ENCODE results near the gene FKBP6.
"Not testable (repeated sequence)": the region's sequence is repeated elsewhere in the genome, so short reads cannot be mapped to it uniquely, and the experiment has no call there.

The FKBP6 gene

DNA sequence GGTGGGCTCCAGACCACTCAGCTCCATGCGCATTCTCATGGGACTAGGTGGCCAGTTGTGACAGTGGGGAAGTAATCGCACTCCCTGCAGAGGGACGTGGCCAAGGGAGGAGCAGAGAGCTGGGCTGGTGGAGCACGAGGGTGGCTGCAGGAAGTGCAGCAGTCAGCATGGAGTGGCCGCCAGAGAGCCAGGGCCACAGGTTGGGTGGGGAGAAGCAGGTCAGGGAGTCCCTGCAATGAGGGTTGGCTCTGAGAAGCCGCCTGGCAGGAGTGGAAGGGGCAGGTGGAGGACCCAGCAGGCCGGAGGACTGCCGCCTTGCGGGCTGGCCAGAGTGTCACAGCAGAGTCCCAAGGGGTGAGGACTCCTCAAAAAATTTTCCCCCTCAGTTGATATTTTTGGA lies 26.2 kb downstream of the FKBP6 start:
- no peak for DNase-seq (ENCODE audit: low spot score)
- FAIRE-seq: no peak

DNA sequence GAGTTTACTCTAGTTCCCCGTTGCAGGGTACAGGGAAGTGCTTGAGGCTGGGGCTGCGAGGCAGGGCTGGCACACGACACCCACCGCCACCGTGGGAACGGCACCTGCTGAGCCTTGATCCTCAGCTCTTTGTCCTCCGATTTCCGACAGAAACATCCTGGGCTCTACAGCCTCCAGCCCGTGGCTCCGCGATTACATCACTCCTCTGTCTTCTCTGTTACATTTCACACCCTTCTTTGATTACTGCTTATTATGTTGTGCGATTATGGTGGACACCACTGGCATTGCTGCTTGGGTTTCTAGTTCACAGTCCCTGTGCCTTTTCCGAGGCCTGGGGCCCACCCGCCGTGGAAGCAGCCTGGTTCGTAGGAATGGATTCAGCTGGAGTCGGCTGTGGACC lies 26.9 kb downstream of the FKBP6 start:
- FAIRE-seq: no peak
- DNase-seq (ENCODE audit: low spot score): no peak

DNA sequence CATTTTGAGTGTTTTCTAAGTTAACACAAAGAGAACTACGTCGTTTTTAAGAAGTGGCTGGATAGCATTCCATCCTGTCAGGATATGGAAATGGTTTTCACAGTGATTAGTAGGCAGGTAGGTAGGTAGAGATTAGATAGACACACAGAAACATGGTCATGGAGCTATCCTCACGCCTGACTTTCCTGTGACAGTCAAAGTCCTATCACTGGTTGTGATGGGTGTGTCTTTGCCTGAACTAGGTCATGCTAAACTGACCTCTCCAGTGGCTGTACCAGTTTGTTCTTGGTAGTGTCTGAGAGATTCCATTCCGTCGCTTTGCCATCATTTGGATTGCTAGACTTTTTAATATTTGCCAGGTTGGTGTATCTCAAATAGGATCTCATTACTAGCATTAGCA lies 28.2 kb downstream of the FKBP6 start:
- no peak for FAIRE-seq
- no peak for DNase-seq (ENCODE audit: low spot score)

DNA sequence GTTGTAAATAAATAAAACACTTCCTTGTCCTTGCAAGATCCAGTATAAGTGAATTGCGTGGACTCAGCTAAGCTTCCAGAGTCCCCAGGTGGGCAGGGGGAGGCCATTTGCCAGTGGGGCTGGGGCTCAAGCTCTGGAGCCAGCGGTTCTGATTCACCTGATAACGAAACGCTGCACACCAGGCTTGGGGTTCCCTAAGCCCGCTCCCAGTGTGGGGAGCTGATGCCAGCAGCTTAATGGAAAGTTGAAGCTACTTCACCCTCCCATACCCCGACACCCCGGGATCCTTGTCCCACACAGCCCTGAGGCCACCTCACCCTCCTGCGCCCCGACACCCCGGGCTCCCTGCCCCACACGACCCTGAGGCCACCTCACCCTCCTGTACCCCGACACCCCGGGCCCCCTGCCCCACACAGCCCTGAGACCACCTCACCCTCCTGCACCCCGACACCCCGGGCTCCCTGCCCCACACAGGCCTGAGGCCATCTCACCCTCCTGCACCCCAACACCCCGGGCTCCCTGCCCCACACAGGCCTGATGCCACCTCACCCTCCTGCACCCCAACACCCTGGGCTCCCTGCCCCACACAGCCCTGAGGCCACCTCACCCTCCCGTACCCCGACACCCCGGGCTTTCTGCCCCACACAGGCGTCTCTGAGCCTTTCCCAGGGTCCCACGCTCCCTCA lies 30.8 kb downstream of the FKBP6 start:
- DNase-seq (ENCODE audit: low spot score) (no peak), FAIRE-seq (no peak)

DNA sequence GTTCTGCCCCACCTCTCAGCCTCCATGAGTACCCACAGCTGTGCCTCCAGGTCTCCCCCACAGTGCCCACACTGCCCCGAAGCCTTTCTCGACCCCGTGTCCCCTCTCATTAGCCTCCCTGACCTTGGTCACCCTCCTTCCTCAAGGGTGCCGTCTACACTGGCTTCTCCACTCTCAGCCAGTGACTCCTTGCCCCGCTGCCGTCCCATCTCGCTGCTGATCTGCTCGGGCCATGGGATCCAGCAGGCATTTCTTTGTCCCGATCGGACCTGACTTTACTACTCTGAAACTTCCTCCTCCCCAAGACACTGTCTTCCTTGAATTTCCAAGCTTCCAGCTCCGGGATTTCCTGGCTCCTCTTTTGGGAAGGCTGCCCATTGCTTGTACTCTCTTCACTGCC lies 31.3 kb downstream of the FKBP6 start:
- FAIRE-seq: no peak
- DNase-seq (ENCODE audit: low spot score): no peak

DNA sequence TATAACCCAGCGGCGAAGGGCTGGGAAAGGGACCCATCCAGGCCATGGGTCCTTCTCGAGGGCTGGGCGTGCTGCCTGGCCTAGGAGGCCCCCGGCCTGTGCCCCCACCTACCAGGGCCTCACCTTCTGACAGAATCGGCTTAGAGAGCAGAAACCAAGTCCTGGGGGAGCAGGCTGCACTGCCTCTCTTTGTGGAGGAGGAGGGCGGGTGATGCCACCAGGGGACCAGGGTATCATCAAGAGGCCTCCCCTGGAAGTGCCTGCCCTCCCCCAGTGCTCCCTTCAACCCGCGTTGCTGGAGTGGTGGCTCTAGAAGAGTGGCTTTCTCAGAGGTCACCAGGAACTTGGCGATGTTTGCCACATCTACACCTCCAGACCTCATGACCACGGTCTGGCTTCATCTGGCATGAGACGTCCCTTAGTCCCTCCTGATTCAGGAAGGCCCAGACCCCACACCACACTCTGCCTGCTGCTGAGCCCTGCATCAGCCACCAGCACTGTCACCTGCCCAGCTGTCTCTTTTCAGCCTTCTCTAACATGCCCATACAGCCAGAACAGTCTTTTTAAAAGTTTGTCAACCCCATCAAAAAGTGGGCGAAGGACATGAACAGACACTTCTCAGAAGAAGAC lies 31.9 kb downstream of the FKBP6 start:
- DNase-seq (ENCODE audit: low spot score): no peak
- no peak for FAIRE-seq

DNA sequence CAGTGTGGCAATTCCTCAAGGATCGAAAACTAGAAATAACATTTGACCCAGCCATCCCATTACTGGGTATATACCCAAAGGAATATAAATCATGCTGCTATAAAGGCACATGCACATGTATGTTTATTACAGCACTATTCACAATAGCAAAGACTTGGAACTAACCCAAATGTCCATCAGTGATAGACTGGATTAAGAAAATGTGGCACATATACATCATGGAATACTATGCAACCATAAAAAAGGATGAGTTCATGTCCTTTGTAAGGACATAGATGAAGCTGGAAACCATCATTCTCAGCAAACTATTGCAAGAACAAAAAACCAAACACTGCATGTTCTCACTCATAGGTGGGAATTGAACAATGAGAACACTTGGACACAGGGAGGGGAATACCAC lies 32.6 kb downstream of the FKBP6 start:
- not testable (repeated sequence) for FAIRE-seq; DNase-seq (ENCODE audit: low spot score)

DNA sequence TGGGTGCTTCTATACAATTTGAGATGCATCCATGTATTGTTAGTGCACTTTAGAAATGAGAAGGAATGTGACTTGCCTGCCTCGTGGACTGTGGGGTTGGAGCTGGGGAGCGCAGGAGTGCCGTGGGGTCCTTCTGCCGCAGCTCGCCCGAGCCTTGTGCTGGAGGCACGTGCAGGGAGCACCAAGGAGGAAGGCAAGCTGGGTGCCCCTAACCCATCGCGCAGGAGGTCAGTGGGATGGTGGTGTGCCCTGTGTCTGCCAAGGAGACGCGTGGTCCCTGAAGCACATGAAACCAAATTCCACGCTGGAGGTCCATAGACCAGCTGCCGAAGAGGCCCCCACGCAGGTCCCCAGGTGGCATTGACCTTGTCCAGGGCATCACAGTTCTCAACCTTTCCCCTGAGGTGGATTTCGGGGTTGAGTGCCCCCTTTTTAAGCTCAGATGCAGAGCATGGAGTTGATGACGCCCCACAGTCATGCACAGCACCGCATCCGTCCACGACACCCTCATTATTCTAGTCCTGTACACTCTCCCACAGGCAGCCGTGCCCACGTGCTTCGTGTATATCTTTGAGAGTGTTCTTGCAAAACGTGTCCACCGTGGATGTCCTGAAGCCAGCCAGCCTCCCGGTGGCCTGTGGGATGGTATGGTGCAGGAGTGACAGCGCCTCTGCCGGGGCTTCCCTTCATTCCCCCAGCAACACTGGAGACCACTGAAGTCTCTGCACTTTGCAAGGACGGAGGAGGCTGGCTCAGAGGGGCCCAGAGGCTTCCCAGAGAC lies 35.5 kb downstream of the FKBP6 start:
- DNase-seq (ENCODE audit: low spot score) (no peak), FAIRE-seq (no peak)

DNA sequence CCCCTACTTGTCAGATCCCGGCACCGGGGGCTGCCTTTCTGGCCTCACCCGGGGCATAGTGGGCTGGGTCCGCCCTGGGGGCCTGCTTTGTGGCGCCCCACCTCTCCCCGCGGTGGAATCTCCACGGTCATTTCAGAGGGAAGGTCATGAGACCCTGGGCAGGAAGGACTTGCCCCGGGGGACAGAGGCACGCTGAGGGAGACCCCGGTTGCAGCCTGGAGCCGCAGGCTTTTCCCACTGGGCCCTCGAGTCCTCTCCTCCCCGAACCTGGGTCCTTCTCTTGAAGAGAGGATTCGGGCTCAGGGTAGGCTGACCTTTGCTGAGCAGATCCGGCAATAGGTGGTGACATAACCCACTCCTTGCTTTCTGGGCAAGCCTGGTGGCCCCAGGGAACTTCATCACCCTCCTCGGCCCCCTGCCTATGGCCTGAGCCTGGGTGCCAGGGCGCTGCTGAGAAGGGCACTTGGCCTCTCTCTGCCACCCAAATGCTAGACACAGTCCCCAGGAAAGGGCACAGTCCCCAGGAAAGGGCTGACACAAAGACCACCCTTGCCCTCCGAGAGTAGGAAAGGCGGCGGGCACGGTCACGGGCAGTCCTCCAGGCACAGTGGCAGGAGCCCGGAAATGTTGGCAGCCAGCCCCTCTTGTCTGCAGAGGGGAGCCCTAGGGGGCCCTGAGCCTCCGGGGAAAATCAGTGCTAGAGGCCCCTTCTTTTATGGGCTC lies 36.2 kb downstream of the FKBP6 start:
- FAIRE-seq (no peak), DNase-seq (ENCODE audit: low spot score) (no peak)

DNA sequence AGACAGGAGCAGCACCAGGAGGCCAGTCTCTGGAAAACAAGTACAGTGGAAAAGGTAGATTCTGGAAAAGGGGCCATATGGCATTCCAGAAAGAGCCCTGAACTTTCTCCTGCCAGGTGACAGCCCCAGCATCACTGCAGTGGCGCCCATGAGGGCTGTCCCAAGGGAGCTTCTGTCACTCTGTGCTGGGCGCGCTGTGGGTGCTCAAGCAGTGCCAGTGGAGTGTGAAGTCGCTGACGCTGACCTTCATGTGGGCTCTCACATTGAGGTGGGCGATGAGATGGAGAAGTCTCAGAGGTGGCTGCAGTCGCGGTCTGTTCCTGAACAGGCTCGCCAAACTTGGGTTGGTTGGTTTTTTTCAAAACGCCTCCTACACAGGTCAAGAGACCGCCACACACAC lies 38.2 kb downstream of the FKBP6 start:
- DNase-seq (ENCODE audit: low spot score) (no peak), FAIRE-seq (no peak)

DNA sequence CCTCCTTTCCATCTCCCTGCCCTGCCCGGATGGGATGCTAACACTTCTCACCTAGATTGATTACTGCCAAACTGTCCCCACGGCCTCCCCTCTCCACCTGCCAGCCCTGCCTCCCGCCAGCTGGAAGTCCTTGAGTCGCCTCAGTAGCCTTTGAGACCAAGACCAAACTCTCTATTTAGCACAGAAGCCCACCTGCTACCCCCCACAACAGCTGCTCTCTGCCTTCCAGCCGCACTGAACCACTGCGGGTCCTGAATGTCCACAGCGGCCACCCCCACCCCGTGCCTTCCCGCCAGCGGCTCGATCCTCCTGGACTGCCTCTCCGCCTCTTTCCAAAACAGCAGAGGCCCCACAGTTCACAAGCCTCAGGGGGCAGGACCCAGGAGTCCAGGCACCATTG lies 39.0 kb downstream of the FKBP6 start:
- no peak for DNase-seq (ENCODE audit: low spot score)
- no peak for FAIRE-seq

DNA sequence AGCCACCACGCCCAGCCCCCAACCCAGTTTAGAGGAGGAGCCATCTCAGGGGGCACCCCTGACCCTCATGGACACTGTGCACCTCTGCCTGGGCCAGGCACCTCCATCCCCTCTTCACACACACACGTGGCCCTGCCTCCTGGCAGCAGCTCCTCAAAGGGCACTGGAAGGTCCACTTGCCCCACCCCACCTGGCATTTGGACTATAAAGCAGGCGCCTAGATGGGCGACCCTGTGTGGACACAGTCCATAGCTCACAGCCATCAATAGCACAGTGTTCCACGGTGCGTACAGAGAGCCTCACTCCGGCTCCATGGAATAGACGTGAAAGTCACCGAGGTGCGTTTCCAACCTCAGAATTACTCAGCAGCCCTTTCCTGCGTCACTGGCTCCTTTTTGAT lies 41.0 kb downstream of the FKBP6 start:
- no peak for FAIRE-seq

DNA sequence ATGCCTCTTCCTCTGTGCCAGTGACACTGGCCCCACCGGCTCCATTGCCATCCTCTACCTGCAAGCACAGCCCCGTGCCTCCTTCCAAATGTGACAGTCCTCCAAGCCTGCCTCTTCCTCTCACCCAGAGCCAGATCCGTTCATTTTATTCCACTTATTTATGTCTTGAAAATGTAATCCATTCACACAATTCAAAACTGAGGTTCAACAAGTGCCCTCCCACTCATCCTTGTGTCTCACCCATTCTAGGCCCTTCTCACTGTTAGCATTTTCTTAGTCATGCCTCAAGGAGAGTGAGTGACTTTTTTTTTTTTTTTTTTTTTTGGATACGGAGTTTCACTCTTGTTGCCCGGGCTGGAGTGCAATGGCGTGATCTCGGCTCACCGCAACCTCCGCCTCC lies 41.7 kb downstream of the FKBP6 start:
- FAIRE-seq: no peak
- DNase-seq (ENCODE audit: low spot score): no peak

More for the DNA sequence above, 41.0 kb downstream of the FKBP6 start:
- DNase-seq (ENCODE audit: low spot score): no peak

DNA sequence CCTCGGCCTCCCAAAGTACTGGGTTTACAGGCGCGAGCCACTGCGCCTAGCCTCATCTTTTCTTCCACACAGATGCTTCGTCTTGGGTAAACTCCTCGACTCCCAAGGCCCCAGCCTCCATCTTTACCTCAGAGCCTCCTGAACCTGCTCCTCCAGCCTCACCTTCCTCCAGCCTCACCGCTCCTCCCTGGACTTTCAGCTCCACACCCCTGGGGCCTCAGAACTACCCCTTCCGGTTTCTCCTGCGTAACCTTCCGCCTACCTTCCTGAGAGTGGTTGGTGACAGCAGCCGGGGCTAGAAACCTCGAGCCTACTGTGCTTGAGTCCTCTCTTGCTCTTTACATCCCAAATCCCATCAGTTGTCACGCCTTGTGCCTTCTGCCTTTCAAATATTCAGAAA lies 45.8 kb downstream of the FKBP6 start:
- DNase-seq (ENCODE audit: low spot score) (no peak), FAIRE-seq (no peak)

DNA sequence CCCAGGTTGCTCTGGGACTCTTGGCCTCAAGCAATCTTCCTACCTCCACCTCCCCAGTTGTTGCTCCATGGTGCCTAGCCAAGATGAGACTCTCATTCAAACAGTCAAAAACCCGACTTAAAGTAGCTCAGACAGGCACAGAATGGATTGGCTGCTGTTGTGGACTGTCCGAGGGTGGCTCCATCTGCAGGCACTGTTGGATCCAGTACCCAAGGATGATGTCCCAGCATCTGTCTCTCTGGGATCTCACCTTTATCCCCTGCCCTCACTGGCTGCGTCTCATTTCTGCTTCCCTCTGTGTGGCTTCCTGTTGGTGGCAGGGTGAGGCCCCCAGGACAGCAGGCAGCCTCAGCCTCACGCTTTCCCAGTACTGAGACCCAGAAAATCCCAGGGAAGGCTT lies 48.3 kb downstream of the FKBP6 start:
- not testable (repeated sequence) for FAIRE-seq

DNA sequence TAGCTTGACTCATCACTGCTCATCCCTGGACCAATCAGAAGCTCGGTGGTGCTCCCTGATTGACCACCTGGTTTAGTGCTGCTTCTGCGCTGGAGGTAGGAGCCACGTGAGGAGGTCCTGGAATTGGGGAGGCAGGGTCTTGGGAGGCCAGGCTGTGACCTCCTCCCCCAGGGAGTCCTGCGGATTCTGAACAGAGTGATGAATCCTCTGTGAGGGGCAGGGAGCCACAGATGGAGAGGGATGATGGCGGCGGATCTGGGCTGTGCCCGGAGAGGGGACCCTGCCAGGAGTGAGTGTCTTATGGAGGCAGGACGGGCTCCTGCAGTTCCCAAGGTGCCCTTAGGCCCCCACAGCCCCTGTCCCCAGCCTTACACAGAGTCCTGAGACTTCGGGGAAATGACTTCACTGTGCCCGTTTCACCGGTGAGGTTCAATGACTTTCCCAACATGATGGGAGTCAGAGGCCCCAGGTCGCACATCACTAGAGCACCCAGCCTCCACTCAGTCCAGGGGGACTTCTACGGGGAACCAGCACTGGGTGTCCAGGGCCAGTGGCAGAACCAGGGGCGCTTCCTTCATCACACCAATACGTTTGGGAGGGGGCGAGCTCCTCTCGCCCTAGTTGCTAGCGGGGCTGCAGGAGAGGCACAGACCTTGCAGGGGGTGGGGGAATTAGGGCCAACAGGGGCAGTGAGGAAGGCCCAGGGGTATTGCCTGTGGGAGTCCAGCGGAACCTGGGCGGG lies 48.9 kb downstream of the FKBP6 start:
- FAIRE-seq: no peak
- DNase-seq (ENCODE audit: low spot score): no peak

More for the DNA sequence above, 48.3 kb downstream of the FKBP6 start:
- not testable (repeated sequence) for DNase-seq (ENCODE audit: low spot score)

DNA sequence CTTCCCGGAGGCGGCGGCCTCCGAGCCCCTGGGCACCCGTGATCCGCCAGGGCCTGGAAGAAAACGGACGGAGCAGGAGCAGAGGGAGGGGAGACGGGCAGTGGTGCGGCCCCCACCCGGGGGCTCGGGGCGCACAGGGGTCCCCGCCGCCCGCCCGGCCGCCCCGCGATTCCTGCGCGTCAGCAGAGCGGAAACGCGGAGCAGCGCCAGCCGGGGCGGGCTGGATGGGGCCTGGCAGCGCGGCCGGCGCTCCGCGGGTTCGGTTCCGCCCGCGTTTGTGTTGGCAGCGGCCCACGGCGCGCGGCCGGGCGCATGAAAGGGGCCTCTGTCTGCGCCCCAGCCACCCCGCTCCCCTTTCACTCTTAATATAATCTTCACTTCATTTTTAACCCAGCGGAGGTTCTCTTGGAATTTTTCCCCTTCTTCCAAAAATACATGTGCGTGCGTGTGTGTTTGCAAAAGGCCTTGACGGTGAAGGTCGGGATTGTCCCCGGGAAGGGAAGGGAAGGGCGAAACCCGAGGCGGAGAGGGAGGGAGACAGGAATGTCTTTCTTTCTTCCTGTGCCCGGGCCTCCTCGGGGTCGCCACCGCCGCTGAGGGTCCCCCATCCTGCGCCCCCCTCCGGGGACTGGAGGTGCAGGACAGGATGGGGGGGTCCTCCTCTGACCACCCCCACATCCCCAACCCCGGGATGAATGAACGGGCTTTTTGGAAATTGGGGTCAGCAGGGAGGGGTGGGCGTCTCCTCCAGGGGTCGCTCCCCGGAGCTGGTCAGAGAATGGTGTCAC lies 49.6 kb downstream of the FKBP6 start:
- FAIRE-seq; DNase-seq (ENCODE audit: low spot score): not testable (repeated sequence)

DNA sequence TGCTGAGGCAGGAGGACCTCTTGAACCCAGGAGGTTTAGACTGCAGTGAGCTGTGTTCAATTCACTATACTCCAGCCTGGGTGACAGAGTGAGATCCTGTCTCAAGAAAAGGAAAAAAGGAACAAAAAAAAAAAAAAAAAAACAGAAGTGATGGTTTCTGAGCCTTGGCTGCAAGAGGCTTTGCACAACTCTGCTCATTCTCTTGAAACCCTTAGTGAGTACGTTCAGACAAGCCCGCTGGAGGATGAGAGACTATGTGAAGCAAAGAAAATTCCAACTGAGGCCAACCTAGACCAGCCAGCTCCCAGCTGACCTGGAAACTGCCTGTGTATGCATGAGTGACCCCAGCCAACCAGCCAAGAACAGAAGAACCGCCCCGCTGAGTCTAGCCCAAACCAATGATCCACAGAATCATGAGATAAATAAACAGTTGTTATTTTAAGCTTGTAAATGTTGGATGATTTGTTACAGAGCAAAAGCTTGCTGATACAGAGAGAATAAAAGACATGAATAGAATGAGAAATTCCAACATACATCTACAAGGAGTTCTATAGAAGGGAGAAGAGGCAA lies 55.1 kb downstream of the FKBP6 start:
- FAIRE-seq: no peak

DNA sequence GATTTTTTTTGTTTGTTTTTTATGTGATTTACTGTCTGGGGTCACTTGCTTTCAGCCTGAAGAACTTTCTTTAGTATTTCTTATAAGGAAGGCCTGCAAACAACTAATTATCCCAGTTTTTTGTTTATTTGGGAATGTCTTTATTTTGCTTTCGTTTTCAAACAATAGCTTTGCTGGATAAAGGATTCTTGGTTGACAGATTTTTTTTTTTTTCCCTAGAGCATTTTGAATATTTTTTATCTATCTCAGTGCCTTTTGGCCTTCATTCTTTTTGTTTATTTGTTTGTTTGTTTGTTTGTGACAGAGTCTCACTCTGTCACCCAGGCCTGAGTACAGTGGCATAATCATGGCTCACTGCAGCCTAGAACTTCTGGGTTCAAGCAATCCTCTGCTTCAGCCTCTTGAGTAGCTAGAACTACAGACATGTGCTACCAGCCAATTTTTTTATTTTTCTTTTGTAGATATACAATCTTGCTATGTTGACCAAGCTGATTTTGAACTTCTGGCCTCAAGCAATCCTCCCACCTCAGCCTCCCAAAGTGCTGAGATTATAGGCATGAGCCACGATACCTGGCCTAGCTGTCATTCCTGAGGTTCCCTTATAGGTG lies 59.4 kb downstream of the FKBP6 start:
- FAIRE-seq: no peak

More for the DNA sequence above, 55.1 kb downstream of the FKBP6 start:
- no peak for DNase-seq (ENCODE audit: low spot score)

More for the DNA sequence above, 59.4 kb downstream of the FKBP6 start:
- no peak for DNase-seq (ENCODE audit: low spot score)
